Measurements from ENCODE around the gene RINL. TPM values are rescaled to one million over a fixed set of nuclear protein-coding genes. Genes with fewer than 3 reads are reported as not detected.
A peak's percentile ranks its signal among the peaks of the same experiment; 100 is the strongest.

The RINL gene
- total and polyA plus RNA-seq, 2 of the 8 experiments (the other 6 are each of a cell fraction or from before 2014, with no cell fraction given): 11.1 to 11.9 TPM

DNA sequence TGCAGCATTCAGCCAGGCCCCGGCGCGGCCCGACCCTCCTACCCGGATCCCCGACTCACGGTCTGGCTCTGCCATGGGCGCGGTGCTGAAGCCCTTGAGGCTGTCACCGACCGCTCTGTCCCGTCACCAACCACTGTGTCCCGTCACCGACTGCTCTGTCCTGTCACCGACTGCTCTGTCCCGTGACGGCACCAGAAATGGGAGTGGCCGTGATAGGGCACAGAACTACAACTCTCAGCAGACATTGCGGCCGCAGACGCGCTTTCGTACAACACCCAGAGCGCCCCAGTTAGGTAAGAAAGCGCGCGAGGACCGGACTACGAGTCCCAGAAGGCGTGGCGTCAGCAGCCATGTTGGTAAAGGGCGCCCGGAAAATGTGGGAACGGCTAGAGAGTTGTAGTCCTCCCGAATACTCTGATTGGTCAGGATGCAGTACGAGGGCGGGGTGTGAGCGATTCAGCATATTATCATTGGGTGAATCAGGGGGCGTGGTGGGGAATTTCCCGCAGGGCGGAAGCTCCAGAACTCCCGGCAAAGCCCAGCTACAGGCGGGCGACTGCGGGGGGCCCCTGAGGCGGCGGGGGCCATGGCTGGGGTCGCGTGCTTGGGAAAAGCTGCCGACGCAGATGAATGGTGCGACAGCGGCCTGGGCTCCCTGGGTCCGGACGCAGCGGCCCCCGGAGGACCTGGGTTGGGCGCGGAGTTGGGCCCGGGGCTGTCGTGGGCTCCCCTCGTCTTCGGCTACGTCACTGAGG lies 21.5 kb upstream of the RINL start, which contains the start of the genes NFKBIB and SIRT2 (continued):
- TF ChIP-seq GTF2F1 (IDR thresholded peaks at IDR 0.05; ENCODE audit: borderline replicate concordance, low read depth, low read length): no peak
- TF ChIP-seq HDAC6 (IDR thresholded peaks at IDR 0.05; ENCODE audit: low read depth, low read length): no peak
- peak; percentile 94 for TF ChIP-seq KDM4A (IDR thresholded peaks at IDR 0.05; ENCODE audit: low read depth, low read length, severe bottlenecking)
- no peak for TF ChIP-seq RXRA (IDR thresholded peaks at IDR 0.05; ENCODE audit: insufficient read depth, low read depth, low read length)
- peak in 1 of 2 experiments; percentile 81; a peak in 2 of 3 replicates for TF ChIP-seq POLR2A (IDR thresholded peaks at IDR 0.05; ENCODE audit: control extremely low read depth in 1 of 2, low read depth in 2 of 2, low read length in 2 of 2)
- TF ChIP-seq, protein P1, sequence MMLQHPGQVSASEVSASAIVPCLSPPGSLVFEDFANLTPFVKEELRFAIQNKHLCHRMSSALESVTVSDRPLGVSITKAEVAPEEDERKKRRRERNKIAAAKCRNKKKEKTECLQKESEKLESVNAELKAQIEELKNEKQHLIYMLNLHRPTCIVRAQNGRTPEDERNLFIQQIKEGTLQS (IDR thresholded peaks at IDR 0.05; ENCODE audit: insufficient read depth, low read depth, low read length): peak; percentile 76
- TF ChIP-seq ASH2L (IDR thresholded peaks at IDR 0.05; ENCODE audit: low read length): no peak
- TF ChIP-seq CHD1 (IDR thresholded peaks at IDR 0.05; ENCODE audit: low read depth, low read length): no peak
- no peak for TF ChIP-seq RFX5 (IDR thresholded peaks at IDR 0.05; ENCODE audit: borderline replicate concordance, low read depth, low read length)
- TF ChIP-seq SRF (IDR thresholded peaks at IDR 0.05; ENCODE audit: low read depth, low read length): 0 out of 2 replicates have a peak, but pooled peaks have one; percentile 45
- TF ChIP-seq BCL11A (IDR thresholded peaks at IDR 0.05; ENCODE audit: low read depth in 2 of 2, low read length in 2 of 2): no peak
- peak; percentile 43; the same call in 1 of the 2 replicates for TF ChIP-seq SP4 (IDR thresholded peaks at IDR 0.05; ENCODE audit: low read length)
- peak; percentile 77 to 96; a peak in 2 of 4 replicates for TF ChIP-seq SIN3A (conservative IDR thresholded peaks at IDR 0.05 in 1 of 2, IDR thresholded peaks at IDR 0.05 in 1 of 2; ENCODE audit: low read depth in 1 of 2, low read length in 2 of 2)
- TF ChIP-seq TEAD4 (IDR thresholded peaks at IDR 0.05; ENCODE audit: low read depth, low read length): peak; percentile 33; the same call in 1 of the 2 replicates
- TF ChIP-seq CREB1 (IDR thresholded peaks at IDR 0.05): peak; percentile 97
- TF ChIP-seq, protein P2, sequence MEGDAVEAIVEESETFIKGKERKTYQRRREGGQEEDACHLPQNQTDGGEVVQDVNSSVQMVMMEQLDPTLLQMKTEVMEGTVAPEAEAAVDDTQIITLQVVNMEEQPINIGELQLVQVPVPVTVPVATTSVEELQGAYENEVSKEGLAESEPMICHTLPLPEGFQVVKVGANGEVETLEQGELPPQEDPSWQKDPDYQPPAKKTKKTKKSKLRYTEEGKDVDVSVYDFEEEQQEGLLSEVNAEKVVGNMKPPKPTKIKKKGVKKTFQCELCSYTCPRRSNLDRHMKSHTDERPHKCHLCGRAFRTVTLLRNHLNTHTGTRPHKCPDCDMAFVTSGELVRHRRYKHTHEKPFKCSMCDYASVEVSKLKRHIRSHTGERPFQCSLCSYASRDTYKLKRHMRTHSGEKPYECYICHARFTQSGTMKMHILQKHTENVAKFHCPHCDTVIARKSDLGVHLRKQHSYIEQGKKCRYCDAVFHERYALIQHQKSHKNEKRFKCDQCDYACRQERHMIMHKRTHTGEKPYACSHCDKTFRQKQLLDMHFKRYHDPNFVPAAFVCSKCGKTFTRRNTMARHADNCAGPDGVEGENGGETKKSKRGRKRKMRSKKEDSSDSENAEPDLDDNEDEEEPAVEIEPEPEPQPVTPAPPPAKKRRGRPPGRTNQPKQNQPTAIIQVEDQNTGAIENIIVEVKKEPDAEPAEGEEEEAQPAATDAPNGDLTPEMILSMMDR (IDR thresholded peaks at IDR 0.05; ENCODE audit: control extremely low read depth in 1 of 3, insufficient read depth in 1 of 3, low read depth in 1 of 3, low read length in 3 of 3): peak in 1 of 3 experiments; percentile 1; a peak in 1 of 4 replicates
- peak; percentile 53; the same call in 1 of the 2 replicates for TF ChIP-seq SP2 (IDR thresholded peaks at IDR 0.05; ENCODE audit: low read length)
- peak; percentile 96 for TF ChIP-seq SP1 (IDR thresholded peaks at IDR 0.05; ENCODE audit: low read depth, low read length)
- no peak for TF ChIP-seq TBP (IDR thresholded peaks at IDR 0.05; ENCODE audit: low read depth, low read length)

Measured in H1 (cell line).